NCI-H526 treated with DMSO at 0.1 percent for 48 hours (cell line): Measurements from ENCODE around the gene CEP112.

ENCODE experiments used
- DNase-seq: peaks from one replicate; lab custom pipeline; 2025; lab: John Stamatoyannopoulos, UW

Gene CEP112

DNA sequence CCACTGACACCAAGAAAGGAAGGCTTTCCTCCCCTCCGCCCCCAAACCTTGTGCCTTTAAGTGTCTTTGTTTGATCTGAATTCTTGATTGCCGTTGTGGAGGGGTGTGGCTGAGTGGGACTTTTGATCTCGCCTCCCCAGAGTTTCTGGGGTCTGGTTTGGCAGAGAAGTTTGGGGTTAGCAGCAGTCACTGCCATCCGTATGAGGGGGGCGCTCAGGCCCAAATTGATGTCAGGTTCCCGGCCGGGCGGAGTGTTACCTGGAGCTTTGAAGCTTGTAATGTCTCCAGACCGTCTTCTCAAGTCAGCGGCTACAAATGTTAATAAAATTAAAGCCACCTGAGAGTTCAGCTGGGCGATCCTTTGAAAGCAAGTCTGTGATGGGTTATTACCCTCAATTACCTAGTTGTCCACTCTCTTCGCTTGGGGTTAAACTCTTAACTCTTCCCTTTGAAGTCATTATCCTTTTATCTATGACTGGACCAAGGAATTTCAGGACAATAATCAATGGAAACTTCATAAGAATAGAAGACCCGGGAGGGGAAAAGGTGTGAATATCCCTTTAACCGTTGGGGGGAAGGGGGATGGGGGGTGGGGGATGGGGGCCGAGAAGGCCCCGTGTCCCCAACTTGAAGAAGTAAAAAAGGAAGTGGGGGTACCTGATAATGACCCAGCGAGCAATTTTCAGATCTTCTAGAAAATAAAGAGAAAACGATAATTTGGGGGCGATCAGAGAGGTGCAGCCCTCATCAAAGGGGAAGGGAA, 598.7 kb downstream of the CEP112 start:
- no peak for DNase-seq

DNA sequence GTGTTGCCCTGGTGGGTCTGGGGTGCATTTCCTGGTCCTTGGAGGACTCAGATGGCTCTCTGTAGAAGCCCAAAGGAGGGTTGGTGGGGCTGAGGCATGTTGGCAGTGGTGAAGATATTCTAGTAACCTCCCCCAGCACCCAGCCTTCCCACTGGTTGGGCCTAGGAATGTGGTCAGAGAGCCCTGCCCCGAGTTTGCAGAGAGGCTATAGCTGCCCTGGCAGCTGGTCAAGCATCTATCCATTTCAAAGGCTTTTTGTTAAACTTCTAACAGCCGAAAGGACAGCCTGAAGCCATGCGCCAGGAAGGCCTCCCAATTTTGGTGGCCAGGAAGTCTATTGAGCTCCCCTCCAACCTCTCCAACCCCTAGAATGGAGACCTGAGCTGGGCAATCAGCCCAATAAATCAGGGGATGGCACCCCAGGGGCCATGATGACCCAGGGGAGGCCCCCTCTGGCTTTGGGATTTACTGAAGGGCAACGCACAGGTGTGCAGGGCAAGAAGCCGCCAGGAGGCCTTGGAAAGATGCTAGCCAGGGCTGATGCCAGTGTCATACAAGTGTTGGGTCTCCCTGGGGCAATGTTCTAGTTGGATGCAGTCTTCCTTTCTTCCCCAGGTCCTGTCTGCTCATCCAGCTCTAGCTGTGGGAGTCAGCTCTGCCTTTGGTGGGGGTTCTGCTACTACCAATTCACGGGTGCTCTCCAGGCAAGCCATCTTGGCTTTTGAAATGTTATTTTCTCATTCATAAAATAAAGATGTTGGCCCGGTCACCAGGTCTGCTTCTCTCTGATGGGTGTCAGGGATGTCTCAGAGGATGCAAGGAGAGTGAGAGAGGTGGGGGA, 599.6 kb downstream of the CEP112 start:
- DNase-seq, result no peak

- no peak for DNase-seq
These were observed 602.6 kb downstream of the CEP112 start for GRCh38 chr17:65589321-65589720.

DNA sequence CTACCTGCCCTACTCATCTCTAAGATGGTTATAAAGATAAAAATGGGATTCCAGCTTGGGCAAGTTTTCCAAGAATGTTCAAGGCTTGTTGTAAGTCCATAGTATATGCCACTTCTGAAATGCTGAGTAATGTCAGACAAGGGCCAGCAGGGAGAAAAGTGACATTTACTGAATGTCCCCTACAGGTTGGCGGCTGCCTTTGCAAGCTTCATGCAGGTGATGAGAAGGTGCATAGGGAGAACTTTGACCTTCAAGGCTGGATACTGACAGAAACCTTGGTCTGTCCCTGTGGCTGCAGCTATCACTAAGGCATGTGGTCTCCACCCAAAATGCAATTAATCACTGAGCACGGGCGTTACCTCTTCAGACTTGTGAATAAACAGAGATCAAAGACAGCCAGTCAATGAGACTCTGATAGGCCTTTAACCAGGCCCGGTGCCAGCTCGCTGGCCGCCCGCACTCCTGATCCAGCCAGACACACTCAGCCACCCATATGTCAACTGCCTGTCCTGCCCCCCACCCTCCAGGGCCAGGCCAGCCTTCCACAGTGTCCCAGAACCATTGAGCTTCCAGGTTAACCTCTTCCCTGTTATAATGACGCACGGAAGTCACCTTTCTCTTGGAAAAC, 603.6 kb downstream of the CEP112 start:
- DNase-seq, result no peak

DNA sequence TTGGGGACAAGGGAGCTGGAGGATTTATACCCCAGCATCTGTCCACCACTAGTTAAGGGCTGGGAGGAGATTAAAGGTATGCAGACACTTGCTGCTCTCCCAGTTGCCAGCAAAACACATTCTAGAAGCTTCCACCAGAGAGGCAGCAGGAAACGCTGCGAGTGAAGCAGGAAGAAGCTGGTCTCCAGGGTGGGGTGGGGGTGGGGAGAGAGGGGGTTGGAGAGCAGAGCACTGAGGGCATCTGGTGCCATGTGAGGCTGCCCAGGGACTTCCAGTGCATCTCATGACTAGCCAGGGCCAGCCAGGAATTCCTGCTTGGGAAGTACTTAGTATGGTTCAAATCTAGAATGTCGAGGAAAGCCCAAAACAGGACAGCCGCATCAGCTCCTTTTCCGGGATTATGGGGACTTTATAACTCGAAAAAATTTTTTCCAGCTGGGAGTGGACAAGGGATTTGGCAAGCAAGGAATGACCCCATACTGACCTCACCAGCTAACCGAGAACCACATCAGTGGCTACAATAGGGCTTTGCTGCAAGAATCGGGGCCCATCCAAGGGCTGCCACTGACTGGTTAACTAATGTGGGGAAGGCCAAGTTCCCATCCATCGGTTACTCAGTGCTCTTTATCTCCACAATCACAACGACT, 604.3 kb downstream of the CEP112 start:
- no peak for DNase-seq

DNA sequence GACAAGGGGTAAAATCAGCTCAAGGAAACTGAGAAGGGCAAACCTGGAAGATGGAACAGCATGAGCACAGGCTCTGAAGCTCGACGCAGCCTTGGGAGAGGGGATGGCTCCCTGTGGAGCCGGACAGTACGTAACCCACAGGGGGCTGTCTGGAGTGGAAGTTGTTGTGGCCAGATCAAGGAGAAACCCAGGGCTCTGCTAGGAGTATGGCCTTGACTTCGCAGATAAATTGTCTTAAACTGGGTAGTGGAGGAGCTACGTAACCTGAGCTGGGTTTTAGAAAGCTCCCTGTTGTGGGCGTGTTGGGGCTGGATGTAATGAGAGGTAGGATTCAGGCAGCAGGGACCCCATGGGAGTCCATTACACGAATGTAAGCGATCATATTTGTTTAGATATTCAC, 605.0 kb downstream of the CEP112 start:
- DNase-seq, result no peak
